Measurements from ENCODE around the gene HDAC3. TPM values are rescaled to one million over a fixed set of nuclear protein-coding genes. Genes with fewer than 3 reads are reported as not detected.

Gene HDAC3
- polyA plus RNA-seq, 3 donors, result 80.5 to 103 (median 82.3) TPM

GRCh38 chr5:141615991-141616720 is 20.5 kb downstream of the HDAC3 start:
- peaks cover 57% of the 10 kb centered on the region for H3K4me1 Mint-ChIP-seq
- no peaks in the 10 kb centered on the region for H3K27me3 ChIP-seq (ENCODE audit: control insufficient read depth in 2 of 2, insufficient read depth in 2 of 2, low read length in 2 of 2)
- whole genome bisulfite sequencing (ENCODE audit: insufficient coverage), result 79% methylated on average over 5 of the region's 9 CpGs
- H3K9ac ChIP-seq (ENCODE audit: insufficient read depth, low read length, poor library complexity, severe bottlenecking), result peak overlapping the region; percentile 38
- TF ChIP-seq CTCF (IDR thresholded peaks at IDR 0.05), result no peak
- H3K27ac ChIP-seq (ENCODE audit: low read depth in 1 of 2, low read length in 2 of 2), result peak overlapping the region in 1 of 2 donors; percentile 88
- DNase-seq, result no peak
- H3K27ac Mint-ChIP-seq, result peak overlapping the region; percentile 72 to 97 (median 96)
- peak overlapping the region; percentile 62 to 97 (median 96) for H3K4me3 ChIP-seq (replicated peaks in 1 of 3; ENCODE audit: low read depth in 2 of 3, low read length in 3 of 3)
- no peak overlapping the region for H2AFZ ChIP-seq (ENCODE audit: insufficient read depth, low read depth, low read length, poor library complexity, severe bottlenecking)
- H3K27me3 Mint-ChIP-seq (ENCODE audit: low read depth in 3 of 3), result peaks cover 0 to 2% (median 0%) of the 10 kb centered on the region in 3 donors
- H4K20me1 ChIP-seq (ENCODE audit: insufficient read depth, low read length), result peaks cover 49% of the 10 kb centered on the region
- H3K36me3 Mint-ChIP-seq, result peaks cover 22 to 39% of the 10 kb centered on the region in 2 donors
- H3K4me3 Mint-ChIP-seq, result peak overlapping the region; percentile 99
- peaks cover 86% of the 10 kb centered on the region for H3K79me2 ChIP-seq (ENCODE audit: insufficient read depth, low read length)
- H3K9me3 ChIP-seq (replicated peaks in 1 of 2; ENCODE audit: control insufficient read depth in 1 of 2, insufficient read depth in 1 of 2, low read length in 2 of 2), result no peaks in the 10 kb centered on the region
- H3K9me3 Mint-ChIP-seq, result peaks cover 0 to 3% (median 0%) of the 10 kb centered on the region in 7 donors
- intact Hi-C loops (cut with micrococcal nuclease), result loop anchor here in 1 of 2 donors (5.0 kb wide), 1 partner anchor 34 kb away; no protein-coding TSS in a partner anchor
- H3K36me3 ChIP-seq (replicated peaks in 1 of 2; ENCODE audit: control insufficient read depth in 1 of 2, insufficient read depth in 2 of 2, low read length in 2 of 2), result peaks cover 17 to 25% of the 10 kb centered on the region in 2 donors
- H3K4me2 ChIP-seq (replicated peaks; ENCODE audit: extremely low read depth, low read length, poor library complexity, severe bottlenecking), result peak overlapping the region; percentile 97
- peaks cover 61 to 69% of the 10 kb centered on the region in 2 donors for H3K4me1 ChIP-seq (ENCODE audit: control insufficient read depth in 1 of 2, insufficient read depth in 2 of 2, low read length in 2 of 2)

GRCh38 chr5:141613344-141613743 is 23.3 kb downstream of the HDAC3 start:
- Histone ChIP-seq H3K4me1 (ENCODE audit: control insufficient read depth in 1 of 2, insufficient read depth in 2 of 2, low read length in 2 of 2) (peaks cover 85 to 92% of the 10 kb centered on the region in 2 donors), H3K9ac (ENCODE audit: insufficient read depth, low read length, poor library complexity, severe bottlenecking) (no peak overlapping the region), H3K4me2 (replicated peaks; ENCODE audit: extremely low read depth, low read length, poor library complexity, severe bottlenecking) (peak overlapping the region; percentile 44), H3K4me3 (replicated peaks in 1 of 3; ENCODE audit: low read depth in 2 of 3, low read length in 3 of 3) (peak overlapping the region in 1 of 3 experiments; percentile 2), H2AFZ (ENCODE audit: insufficient read depth, low read depth, low read length, poor library complexity, severe bottlenecking) (no peak overlapping the region), H3K9me3 (replicated peaks in 1 of 2; ENCODE audit: control insufficient read depth in 1 of 2, insufficient read depth in 1 of 2, low read length in 2 of 2) (no peaks in the 10 kb centered on the region), H3K27me3 (ENCODE audit: control insufficient read depth in 2 of 2, insufficient read depth in 2 of 2, low read length in 2 of 2) (no peaks in the 10 kb centered on the region), H4K20me1 (ENCODE audit: insufficient read depth, low read length) (peaks cover 58% of the 10 kb centered on the region), H3K36me3 (replicated peaks in 1 of 2; ENCODE audit: control insufficient read depth in 1 of 2, insufficient read depth in 2 of 2, low read length in 2 of 2) (peaks cover 4 to 14% of the 10 kb centered on the region in 2 donors), H3K27ac (ENCODE audit: low read depth in 1 of 2, low read length in 2 of 2) (peak overlapping the region in 1 of 2 donors; percentile 66), H3K79me2 (ENCODE audit: insufficient read depth, low read length) (peaks cover 100% of the 10 kb centered on the region)
- Mint-ChIP-seq H3K4me1 (peaks cover 79% of the 10 kb centered on the region), H3K27me3 (ENCODE audit: low read depth in 3 of 3) (peaks cover 0 to 2% (median 0%) of the 10 kb centered on the region in 3 donors), H3K36me3 (peaks cover 16 to 40% of the 10 kb centered on the region in 2 donors), H3K9me3 (peaks cover 0 to 3% (median 0%) of the 10 kb centered on the region in 7 donors), H3K27ac (peak overlapping the region; percentile 23 to 94 (median 80)), H3K4me3 (peak overlapping the region in 1 of 2 donors; percentile 54)
- no peak for DNase-seq
- intact Hi-C loops (cut with micrococcal nuclease), result no loop called here
- TF ChIP-seq CTCF (IDR thresholded peaks at IDR 0.05), result no peak

Measured in CD14-positive monocyte (primary cell).